HFFc6 (cell line): ENCODE data around the gene DLX2. TPM values are rescaled to one million over a fixed set of nuclear protein-coding genes. Genes with fewer than 3 reads are reported as not detected.
A peak's percentile ranks its signal among the peaks of the same experiment; 100 is the strongest.

Experiments
- DNase-seq: peaks from one replicate; pipeline ENCODE4 v3.0.0-alpha.2; 2018
- H3K27ac Mint-ChIP-seq: 2 replicates; pipeline ENCODE4 v1.8.0; 2020; ENCODE audit warnings: mild to moderate bottlenecking, mixed read lengths
- H3K27me3 Mint-ChIP-seq: 2 replicates; pipeline ENCODE4 v1.8.0; 2021; ENCODE audit warnings: mild to moderate bottlenecking, moderate library complexity, mixed read lengths; ENCODE audit not compliant: insufficient read depth
- H3K36me3 Mint-ChIP-seq: 2 replicates; pipeline ENCODE4 v1.8.0; 2021; ENCODE audit warnings: low read depth, mixed read lengths
- H3K4me1 Mint-ChIP-seq: 2 replicates; pipeline ENCODE4 v1.8.0; 2020; ENCODE audit warnings: low read depth, mixed read lengths
- H3K4me3 Mint-ChIP-seq: 2 replicates; pipeline ENCODE4 v1.8.0; 2020; ENCODE audit warnings: mild to moderate bottlenecking, moderate library complexity, mixed read lengths
- H3K9me3 Mint-ChIP-seq: 2 replicates; pipeline ENCODE4 v1.8.0; 2020; ENCODE audit warnings: mild to moderate bottlenecking, mixed read lengths
- CTCF ChIP-seq: fragments of 200-600 bp; sonication (generic); IDR thresholded peaks from 2 replicates; pipeline ENCODE4 v1.5.0; 2021; ENCODE audit warnings: antibody characterized with exemption, mild to moderate bottlenecking
- total RNA-seq, 6 experiments: library from RNA; stranded (reverse); fragmentation: NEBNext Ultra II Directional; extraction: Animal tissue kit (Norgen Biotek cat#: 25700); gene quantifications; 2 replicates in 1 of 6; 3 replicates in 5 of 6; pipeline ENCODE4 v1.2.3, GENCODE V29; 2021

The DLX2 gene
- total RNA-seq, 6 experiments from 2014 or later = 8.8 to 12.6 (median 9.5) TPM

GRCh38 chr2:172081221-172082022, 21.3 kb downstream of the DLX2 start:
- no peak overlapping the region for H3K27ac Mint-ChIP-seq
- no peak for DNase-seq
- H3K36me3 Mint-ChIP-seq = peaks cover 8% of the 10 kb centered on the region
- H3K4me1 Mint-ChIP-seq = peaks cover 45% of the 10 kb centered on the region
- H3K4me3 Mint-ChIP-seq = no peak overlapping the region
- H3K27me3 Mint-ChIP-seq = peaks cover 33% of the 10 kb centered on the region
- no peak for TF ChIP-seq CTCF
- peaks cover 10% of the 10 kb centered on the region for H3K9me3 Mint-ChIP-seq

DNA sequence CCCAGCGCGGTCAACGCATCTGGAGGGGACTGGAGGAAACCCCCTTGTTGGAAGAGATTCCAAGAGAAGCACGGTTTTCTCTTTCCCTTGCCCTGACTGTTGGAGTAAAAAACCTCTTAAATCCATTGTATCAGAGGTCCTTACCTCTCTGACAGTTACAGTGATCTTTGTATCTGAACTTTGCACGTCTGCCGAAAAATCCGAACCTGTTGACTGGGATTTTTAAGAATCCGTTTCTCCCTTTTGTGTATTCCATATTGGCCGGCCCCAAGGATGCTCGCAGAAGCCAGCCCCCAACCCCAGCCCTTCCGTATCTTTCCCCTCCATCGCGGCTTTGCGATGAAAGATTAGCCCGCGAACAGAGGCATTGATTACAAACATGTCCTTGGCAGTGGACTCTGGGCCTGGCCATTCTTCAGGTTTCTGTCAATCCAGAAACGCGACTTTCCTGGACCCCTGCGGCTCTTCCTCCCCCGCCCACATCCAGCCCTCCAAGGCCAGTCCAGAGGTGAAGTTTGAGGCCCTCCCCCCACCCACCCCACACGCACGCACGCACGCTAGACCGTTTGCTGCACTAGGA, 22.0 kb downstream of the DLX2 start:
- no peak overlapping the region for H3K4me3 Mint-ChIP-seq
- no peak for DNase-seq
- H3K9me3 Mint-ChIP-seq = peaks cover 10% of the 10 kb centered on the region
- no peak for TF ChIP-seq CTCF
- H3K27me3 Mint-ChIP-seq = peaks cover 31% of the 10 kb centered on the region
- peaks cover 44% of the 10 kb centered on the region for H3K4me1 Mint-ChIP-seq
- peaks cover 8% of the 10 kb centered on the region for H3K36me3 Mint-ChIP-seq
- H3K27ac Mint-ChIP-seq = no peak overlapping the region

DNA sequence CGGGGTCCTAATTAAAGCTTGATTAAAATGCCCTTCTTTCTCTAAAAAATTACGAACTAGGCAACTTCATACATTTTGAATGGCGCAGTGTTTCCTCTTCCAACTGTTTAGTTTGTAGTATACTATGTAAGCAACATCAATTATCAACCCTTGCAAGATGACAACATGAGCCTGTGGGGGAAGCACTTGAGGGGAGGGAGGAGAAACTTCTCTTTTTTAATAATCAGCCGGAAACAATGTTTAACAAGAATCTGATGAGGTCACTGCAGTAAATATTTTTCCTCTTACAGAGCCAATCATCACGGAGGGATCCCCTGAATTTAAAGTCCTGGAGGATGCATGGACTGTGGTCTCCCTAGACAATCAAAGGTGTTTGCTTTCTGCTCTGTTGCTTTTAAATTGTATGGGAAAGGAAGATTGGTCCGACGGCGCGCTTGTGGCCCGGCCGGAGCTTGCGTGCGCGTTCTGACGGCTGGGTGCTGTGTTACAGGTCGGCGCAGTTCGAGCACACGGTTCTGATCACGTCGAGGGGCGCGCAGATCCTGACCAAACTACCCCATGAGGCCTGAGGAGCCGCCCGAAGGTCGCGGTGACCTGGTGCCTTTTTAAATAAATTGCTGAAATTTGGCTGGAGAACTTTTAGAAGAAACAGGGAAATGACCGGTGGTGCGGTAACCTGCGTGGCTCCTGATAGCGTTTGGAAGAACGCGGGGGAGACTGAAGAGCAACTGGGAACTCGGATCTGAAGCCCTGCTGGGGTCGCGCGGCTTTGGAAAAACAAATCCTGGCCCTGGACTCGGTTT, 22.7 kb downstream of the DLX2 start:
- DNase-seq = peak; percentile 31
- Mint-ChIP-seq H3K36me3 (peaks cover 8% of the 10 kb centered on the region), H3K4me3 (no peak overlapping the region; the same call in 1 of the 2 replicates), H3K4me1 (peaks cover 38% of the 10 kb centered on the region), H3K27ac (no peak overlapping the region), H3K27me3 (peaks cover 27% of the 10 kb centered on the region; the same call in 1 of the 2 replicates), H3K9me3 (peaks cover 10% of the 10 kb centered on the region)
- TF ChIP-seq CTCF = no peak

DNA sequence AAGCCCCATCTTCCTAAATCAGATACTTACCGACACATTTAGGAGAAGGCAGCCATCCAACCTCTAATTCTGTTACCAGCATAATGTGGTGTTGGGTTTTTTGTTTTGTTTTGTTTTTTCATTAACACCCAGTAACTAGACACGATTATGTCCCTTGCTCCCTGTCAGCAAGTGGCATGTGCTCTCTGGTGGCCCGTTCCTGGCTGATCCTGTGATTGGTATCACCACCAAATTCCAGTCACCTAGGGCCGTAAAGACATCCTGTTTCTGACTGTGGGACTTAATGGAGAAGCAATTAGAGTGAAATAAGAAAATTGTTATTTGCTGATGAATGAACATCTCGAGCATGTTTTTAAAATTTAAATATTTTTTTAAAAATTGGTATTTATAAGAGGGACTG, 23.3 kb downstream of the DLX2 start:
- H3K36me3 Mint-ChIP-seq = peaks cover 8% of the 10 kb centered on the region
- H3K27me3 Mint-ChIP-seq = peaks cover 24% of the 10 kb centered on the region; the same call in 1 of the 2 replicates
- no peak overlapping the region for H3K4me3 Mint-ChIP-seq
- H3K9me3 Mint-ChIP-seq = peaks cover 10% of the 10 kb centered on the region
- no peak overlapping the region for H3K27ac Mint-ChIP-seq
- peaks cover 38% of the 10 kb centered on the region for H3K4me1 Mint-ChIP-seq
- TF ChIP-seq CTCF = no peak
- DNase-seq = no peak

DNA sequence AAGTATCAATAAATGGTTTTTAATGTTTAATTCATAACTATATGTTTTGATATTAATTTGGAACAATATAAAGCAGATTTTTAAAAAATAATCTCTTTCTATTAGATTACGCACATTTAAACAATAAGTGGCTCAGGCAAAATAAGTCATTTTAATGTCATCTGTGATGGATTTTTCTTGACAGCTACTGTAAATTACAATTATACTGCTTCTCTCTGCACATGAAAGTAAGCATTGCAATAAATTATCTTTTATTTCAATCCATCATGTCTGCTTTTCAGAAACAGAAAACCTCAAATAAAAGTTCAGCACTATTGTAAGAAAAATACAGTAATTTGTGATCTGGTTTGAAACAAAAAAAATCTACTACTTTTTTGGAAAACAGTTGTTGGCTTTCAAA, 28.4 kb downstream of the DLX2 start:
- no peaks in the 10 kb centered on the region; the same call in 1 of the 2 replicates for H3K27me3 Mint-ChIP-seq
- no peaks in the 10 kb centered on the region for H3K36me3 Mint-ChIP-seq
- no peaks in the 10 kb centered on the region for H3K4me1 Mint-ChIP-seq
- no peak for TF ChIP-seq CTCF
- H3K9me3 Mint-ChIP-seq = no peaks in the 10 kb centered on the region
- H3K27ac Mint-ChIP-seq = no peak overlapping the region
- no peak overlapping the region for H3K4me3 Mint-ChIP-seq
- no peak for DNase-seq
